ENCODE measurements around the gene NEUROD1.

The NEUROD1 gene

DNA sequence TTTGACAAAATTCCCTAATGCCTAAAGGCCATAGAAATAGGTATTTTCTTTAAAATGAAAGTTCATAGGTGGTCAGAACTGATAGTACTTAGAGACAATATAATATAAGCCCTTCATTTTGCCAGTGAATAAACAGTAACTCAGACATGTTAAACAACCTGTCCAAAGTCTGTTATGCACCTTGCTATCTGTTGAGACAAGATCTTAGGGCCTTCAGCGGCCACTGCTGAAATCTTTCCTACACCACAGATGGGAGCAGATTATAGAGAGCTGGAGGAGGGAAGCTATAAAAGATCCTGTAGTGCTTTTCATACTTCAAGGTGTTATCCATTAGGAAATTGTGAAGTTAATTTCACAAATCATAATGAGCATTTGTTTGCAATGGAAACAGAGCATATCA is 37.2 kb downstream of the NEUROD1 start:
- Histone ChIP-seq H3K27me3 (ENCODE audit: insufficient read depth, low read depth) (no peaks in the 10 kb centered on the region), H3K4me3 (IDR thresholded peaks at IDR 0.05; ENCODE audit: insufficient read depth, low read depth, low read length) (no peak overlapping the region), H4K20me1 (ENCODE audit: insufficient read depth) (no peaks in the 10 kb centered on the region), H3K36me3 (ENCODE audit: insufficient read depth) (no peaks in the 10 kb centered on the region), H3K9ac (no peak overlapping the region), H3K27ac (no peak overlapping the region), H3K4me2 (no peak overlapping the region), H3K79me2 (ENCODE audit: insufficient read depth, low read depth) (no peaks in the 10 kb centered on the region), H3K4me1 (ENCODE audit: low read depth, poor library complexity, severe bottlenecking) (no peaks in the 10 kb centered on the region), H2AFZ (ENCODE audit: low read depth) (no peak overlapping the region)
- TF ChIP-seq, protein P1, sequence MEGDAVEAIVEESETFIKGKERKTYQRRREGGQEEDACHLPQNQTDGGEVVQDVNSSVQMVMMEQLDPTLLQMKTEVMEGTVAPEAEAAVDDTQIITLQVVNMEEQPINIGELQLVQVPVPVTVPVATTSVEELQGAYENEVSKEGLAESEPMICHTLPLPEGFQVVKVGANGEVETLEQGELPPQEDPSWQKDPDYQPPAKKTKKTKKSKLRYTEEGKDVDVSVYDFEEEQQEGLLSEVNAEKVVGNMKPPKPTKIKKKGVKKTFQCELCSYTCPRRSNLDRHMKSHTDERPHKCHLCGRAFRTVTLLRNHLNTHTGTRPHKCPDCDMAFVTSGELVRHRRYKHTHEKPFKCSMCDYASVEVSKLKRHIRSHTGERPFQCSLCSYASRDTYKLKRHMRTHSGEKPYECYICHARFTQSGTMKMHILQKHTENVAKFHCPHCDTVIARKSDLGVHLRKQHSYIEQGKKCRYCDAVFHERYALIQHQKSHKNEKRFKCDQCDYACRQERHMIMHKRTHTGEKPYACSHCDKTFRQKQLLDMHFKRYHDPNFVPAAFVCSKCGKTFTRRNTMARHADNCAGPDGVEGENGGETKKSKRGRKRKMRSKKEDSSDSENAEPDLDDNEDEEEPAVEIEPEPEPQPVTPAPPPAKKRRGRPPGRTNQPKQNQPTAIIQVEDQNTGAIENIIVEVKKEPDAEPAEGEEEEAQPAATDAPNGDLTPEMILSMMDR (conservative IDR thresholded peaks at IDR 0.05; ENCODE audit: low read depth, low read length): no peak

DNA sequence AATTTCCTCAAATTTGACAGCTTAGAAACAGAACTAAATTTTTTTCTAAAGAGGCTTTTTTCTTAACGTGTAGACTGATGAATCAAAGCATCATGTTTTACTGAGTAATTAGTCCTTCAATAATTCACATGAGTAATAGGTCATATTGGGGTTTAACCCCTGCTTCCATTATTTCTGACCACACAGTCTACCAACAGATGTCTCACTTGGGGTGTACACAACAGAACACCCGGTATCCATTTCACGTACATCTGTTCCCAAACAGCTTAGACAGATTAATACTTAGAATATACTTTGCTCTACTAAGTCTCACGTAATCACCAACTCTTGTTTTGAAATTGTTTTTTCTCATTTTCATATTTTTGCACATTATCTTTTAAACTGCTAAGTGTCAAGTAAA is 38.2 kb downstream of the NEUROD1 start:
- Histone ChIP-seq H3K27ac (no peak overlapping the region), H3K4me1 (ENCODE audit: low read depth, poor library complexity, severe bottlenecking) (no peaks in the 10 kb centered on the region), H4K20me1 (ENCODE audit: insufficient read depth) (no peaks in the 10 kb centered on the region), H3K36me3 (ENCODE audit: insufficient read depth) (no peaks in the 10 kb centered on the region), H3K79me2 (ENCODE audit: insufficient read depth, low read depth) (no peaks in the 10 kb centered on the region), H3K9ac (no peak overlapping the region), H2AFZ (ENCODE audit: low read depth) (no peak overlapping the region), H3K27me3 (ENCODE audit: insufficient read depth, low read depth) (no peaks in the 10 kb centered on the region), H3K4me2 (no peak overlapping the region), H3K4me3 (IDR thresholded peaks at IDR 0.05; ENCODE audit: insufficient read depth, low read depth, low read length) (no peak overlapping the region)
- TF ChIP-seq, protein P1 (conservative IDR thresholded peaks at IDR 0.05; ENCODE audit: low read depth, low read length): no peak

DNA sequence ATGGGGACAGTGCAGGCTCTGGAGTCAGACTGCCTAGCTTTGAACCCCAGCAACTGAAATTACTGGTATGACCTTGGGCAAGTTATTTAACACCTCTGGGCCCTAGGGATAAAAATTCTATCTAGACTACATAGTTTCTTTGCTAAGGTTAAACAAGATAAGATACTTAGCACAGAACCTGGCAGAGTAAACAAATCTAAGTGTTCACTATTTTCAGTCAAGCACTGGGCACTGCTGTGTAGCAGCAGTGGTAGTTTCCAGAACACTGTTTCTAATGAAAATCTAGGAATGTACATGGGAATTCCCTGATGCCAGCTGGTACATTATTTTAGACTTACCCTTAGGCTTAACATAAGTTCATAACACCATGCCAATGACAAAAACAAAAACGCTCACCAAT is 40.6 kb downstream of the NEUROD1 start:
- TF ChIP-seq, protein P1 (conservative IDR thresholded peaks at IDR 0.05; ENCODE audit: low read depth, low read length): no peak
- H4K20me1 ChIP-seq (ENCODE audit: insufficient read depth): no peaks in the 10 kb centered on the region
- no peaks in the 10 kb centered on the region for H3K4me1 ChIP-seq (ENCODE audit: low read depth, poor library complexity, severe bottlenecking)
- H3K27me3 ChIP-seq (ENCODE audit: insufficient read depth, low read depth): no peaks in the 10 kb centered on the region
- H3K9ac ChIP-seq: no peak overlapping the region
- no peak overlapping the region for H2AFZ ChIP-seq (ENCODE audit: low read depth)
- no peaks in the 10 kb centered on the region for H3K36me3 ChIP-seq (ENCODE audit: insufficient read depth)
- H3K79me2 ChIP-seq (ENCODE audit: insufficient read depth, low read depth): no peaks in the 10 kb centered on the region
- H3K4me2 ChIP-seq: no peak overlapping the region
- H3K4me3 ChIP-seq (IDR thresholded peaks at IDR 0.05; ENCODE audit: insufficient read depth, low read depth, low read length): no peak overlapping the region
- no peak overlapping the region for H3K27ac ChIP-seq

DNA sequence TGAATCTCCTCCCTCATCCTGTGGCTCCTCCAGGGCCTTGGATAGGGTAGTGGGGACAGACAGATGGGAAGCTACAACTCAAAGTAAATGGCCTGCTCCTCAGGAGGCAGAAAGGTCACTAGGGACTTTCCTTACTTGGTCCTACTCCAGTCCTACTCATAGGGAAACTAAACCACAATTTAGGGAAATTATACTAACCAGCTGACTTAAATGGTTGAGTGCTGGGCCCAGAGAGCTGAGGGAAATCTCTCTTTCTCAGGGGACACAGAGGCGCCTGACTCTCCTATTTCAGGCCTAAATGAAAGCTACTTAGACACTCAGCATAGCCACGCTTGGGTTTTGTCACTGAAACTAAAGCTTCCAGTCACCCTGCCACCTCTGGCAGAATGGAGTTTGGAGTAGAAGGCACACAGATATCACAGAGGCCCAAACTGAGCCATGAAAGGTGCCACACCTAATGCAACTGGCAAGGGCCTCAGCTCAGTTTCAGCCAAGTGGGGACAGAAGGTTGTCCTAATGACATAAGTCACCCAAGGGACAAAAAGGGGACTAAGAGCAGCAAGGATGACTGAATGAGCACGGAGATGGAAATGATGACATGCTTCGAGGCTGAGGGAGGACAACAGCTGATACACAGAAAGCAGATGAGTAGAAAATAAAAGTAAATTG is 47.5 kb downstream of the NEUROD1 start:
- H3K4me1 ChIP-seq (ENCODE audit: low read depth, poor library complexity, severe bottlenecking): no peaks in the 10 kb centered on the region

More for the DNA sequence above, 47.5 kb downstream of the NEUROD1 start:
- Histone ChIP-seq H3K4me2 (no peak overlapping the region), H3K79me2 (ENCODE audit: insufficient read depth, low read depth) (no peaks in the 10 kb centered on the region), H3K36me3 (ENCODE audit: insufficient read depth) (no peaks in the 10 kb centered on the region), H3K4me3 (IDR thresholded peaks at IDR 0.05; ENCODE audit: insufficient read depth, low read depth, low read length) (no peak overlapping the region), H3K9ac (no peak overlapping the region), H4K20me1 (ENCODE audit: insufficient read depth) (no peaks in the 10 kb centered on the region), H2AFZ (ENCODE audit: low read depth) (no peak overlapping the region), H3K27me3 (ENCODE audit: insufficient read depth, low read depth) (no peaks in the 10 kb centered on the region), H3K27ac (no peak overlapping the region)
- TF ChIP-seq, protein P1 (conservative IDR thresholded peaks at IDR 0.05; ENCODE audit: low read depth, low read length): no peak
